PC-3 (cell line): ENCODE results near the gene FMNL2.

Experiments used
- CTCF ChIP-seq: fragments of 300-600 bp; sonication (generic); conservative IDR thresholded peaks from 2 replicates; pipeline ENCODE4 v1.5.1; 2017; ENCODE audit warnings: antibody characterized with exemption, low read depth, mild to moderate bottlenecking, low read length
- EZH2 ChIP-seq: fragments of 300-600 bp; sonication (generic); IDR thresholded peaks from one replicate; pipeline ENCODE4 v1.6.1; 2017; ENCODE audit warnings: antibody characterized with exemption, mild to moderate bottlenecking, low read length; ENCODE audit not compliant: unreplicated experiment
- EZH2phosphoT487 ChIP-seq: fragments of 300-600 bp; sonication (generic); IDR thresholded peaks from 2 replicates; pipeline ENCODE4 v1.6.1; 2018; ENCODE audit warnings: mild to moderate bottlenecking, antibody characterized with exemption, low read length, borderline replicate concordance

- TF ChIP-seq CTCF (no peak), EZH2phosphoT487 (no peak), EZH2 (no peak)
Observed at GRCh38 chr2:152585830-152586484, 251.0 kb downstream of the FMNL2 start.
